Epithelial cell of proximal tubule (primary cell): ENCODE results near the gene ADIG. TPM values are rescaled to one million over a fixed set of nuclear protein-coding genes. Genes with fewer than 3 reads are reported as not detected.

Experiments used
- DNase-seq: peaks from one replicate; pipeline ENCODE4 v3.0.0-alpha.2; 2011; ENCODE audit warnings: low read depth
- H3K4me3 ChIP-seq: 2 replicates; pipeline ENCODE4 v1.5.1; 2011; ENCODE audit warnings: low read depth, mild to moderate bottlenecking, low read length
- CTCF ChIP-seq: conservative IDR thresholded peaks from 2 replicates; pipeline ENCODE4 v1.5.1; 2012; ENCODE audit warnings: low read depth, mild to moderate bottlenecking, low read length
- total RNA-seq: library from RNA; depleted of rRNA; stranded (reverse); fragments of >200 nt; gene quantifications from 2 replicates; pipeline ENCODE4 v1.2.3, GENCODE V29; 2015

The ADIG gene
- total RNA-seq, 1 donor from 2014 or later, result not detected

- H3K4me3 ChIP-seq, result no peak overlapping the region
- TF ChIP-seq CTCF, result no peak
These were observed 49.7 kb downstream of the ADIG start for GRCh38 chr20:38630727-38631126.

GRCh38 chr20:38631155-38632022 is 50.4 kb downstream of the ADIG start:
- no peak for TF ChIP-seq CTCF
- DNase-seq, result no peak
- H3K4me3 ChIP-seq, result no peak overlapping the region

More at GRCh38 chr20:38630727-38631126, 49.7 kb downstream of the ADIG start:
- no peak for DNase-seq

- no peak for DNase-seq
- peak; percentile 90 for TF ChIP-seq CTCF
- H3K4me3 ChIP-seq, result no peak overlapping the region
These were observed 52.6 kb downstream of the ADIG start for GRCh38 chr20:38633577-38634093.

- no peak for TF ChIP-seq CTCF
- no peak overlapping the region for H3K4me3 ChIP-seq
- no peak for DNase-seq
These were observed 54.8 kb downstream of the ADIG start for GRCh38 chr20:38635721-38636288.

Other genes with a start within 250 kb of the ADIG start
- not detected in 2 replicates for gene LBP, start 234.7 kb upstream of the ADIG start, total RNA-seq
- 9.2 and 27.9 TPM in 2 replicates for gene SNHG17, start 145.9 kb upstream of the ADIG start, total RNA-seq
- 17.1 and 19.1 TPM in 2 replicates for gene RALGAPB, start 108.4 kb upstream of the ADIG start, total RNA-seq
- 1.7 and 5.6 TPM in 2 replicates for gene ARHGAP40, start 20.6 kb downstream of the ADIG start, total RNA-seq
- gene SLC32A1, start 143.3 kb downstream of the ADIG start, total RNA-seq, result not detected in 2 replicates
- gene ACTR5, start 167.3 kb downstream of the ADIG start, total RNA-seq, result 9.8 and 10.0 TPM in 2 replicates
- gene PPP1R16B, start 224.5 kb downstream of the ADIG start, total RNA-seq, result not detected in 2 replicates